Keratinocyte (primary cell): Measurements from ENCODE around the gene ARID3B. TPM values are rescaled to one million over a fixed set of nuclear protein-coding genes. Genes with fewer than 3 reads are reported as not detected.

Source experiments
- DNase-seq: peaks from one replicate; pipeline ENCODE4 v3.0.0-alpha.2; 2011; ENCODE audit warnings: low read depth, missing footprints, low spot score
- FAIRE-seq: peaks from 2 replicates; lab custom pipeline; 2011; peaks lifted over from hg19 to GRCh38; lab: Jason Lieb, UNC
- H2AFZ ChIP-seq: 2 replicates; pipeline ENCODE4 v1.6.0; 2012; ENCODE audit warnings: low read length, control low read depth, inconsistent platforms; ENCODE audit not compliant: control insufficient read depth
- H3K27ac ChIP-seq: 2 replicates; pipeline ENCODE4 v1.5.1; 2011; ENCODE audit warnings: low read length; ENCODE audit not compliant: control insufficient read depth, insufficient read depth
- H3K27me3 ChIP-seq: 3 replicates; pipeline ENCODE4 v1.6.0; 2011; ENCODE audit warnings: low read length; ENCODE audit not compliant: control insufficient read depth, insufficient read depth; ENCODE audit errors: extremely low read depth
- H3K36me3 ChIP-seq, 2 experiments: 2 replicates in 1 of 2; 3 replicates in 1 of 2; pipeline ENCODE4 v1.5.1; 2011; ENCODE audit warnings: low read length in 2 of 2, mild to moderate bottlenecking in 1 of 2; ENCODE audit not compliant: control insufficient read depth in 2 of 2, insufficient read depth in 2 of 2; ENCODE audit errors: extremely low read depth in 1 of 2
- H3K4me1 ChIP-seq: 3 replicates; pipeline ENCODE4 v1.5.1; 2011; ENCODE audit warnings: low read length; ENCODE audit not compliant: control insufficient read depth, insufficient read depth; ENCODE audit errors: extremely low read depth
- H3K4me2 ChIP-seq: 3 replicates; pipeline ENCODE4 v1.6.0; 2011; ENCODE audit warnings: low read depth, low read length; ENCODE audit not compliant: control insufficient read depth, insufficient read depth; ENCODE audit errors: extremely low read depth
- H3K4me3 ChIP-seq, 3 experiments: fragments of 200-600 bp in 1 of 3; sonication (generic) in 1 of 3; 2 replicates in 2 of 3; 3 replicates in 1 of 3; pipeline ENCODE4 v1.5.1; 2011 to 2016; ENCODE audit warnings: low read length in 3 of 3, mild to moderate bottlenecking in 3 of 3, control low read depth in 2 of 3, inconsistent platforms in 1 of 3, low read depth in 1 of 3, mixed read lengths in 1 of 3, mixed run types in 1 of 3, moderate library complexity in 1 of 3; ENCODE audit not compliant: control insufficient read depth in 2 of 3, insufficient read depth in 2 of 3; ENCODE audit errors: extremely low read depth in 1 of 3
- H3K79me2 ChIP-seq: 2 replicates; pipeline ENCODE4 v1.6.0; 2012; ENCODE audit warnings: low read length; ENCODE audit not compliant: control insufficient read depth, insufficient read depth
- H3K9ac ChIP-seq: 3 replicates; pipeline ENCODE4 v1.6.0; 2011; ENCODE audit warnings: low read length; ENCODE audit not compliant: control insufficient read depth, insufficient read depth; ENCODE audit errors: extremely low read depth
- H3K9me1 ChIP-seq: 3 replicates; pipeline ENCODE4 v1.6.0; 2011; ENCODE audit warnings: low read length; ENCODE audit not compliant: control insufficient read depth, insufficient read depth; ENCODE audit errors: extremely low read depth
- H3K9me3 ChIP-seq: 2 replicates; pipeline ENCODE4 v1.5.1; 2012; ENCODE audit warnings: low read depth, low read length; ENCODE audit not compliant: control insufficient read depth
- H4K20me1 ChIP-seq: 3 replicates; pipeline ENCODE4 v1.6.0; 2011; ENCODE audit warnings: low read length; ENCODE audit not compliant: control insufficient read depth, insufficient read depth; ENCODE audit errors: extremely low read depth
- CTCF ChIP-seq, 3 experiments: IDR thresholded peaks in 1 of 3; conservative IDR thresholded peaks in 1 of 3; optimal IDR thresholded peaks in 1 of 3; 2 replicates in 2 of 3; 3 replicates in 1 of 3; pipeline versions ENCODE3 to v1.5.1; 2011; ENCODE audit warnings: low read length in 3 of 3, mild to moderate bottlenecking in 3 of 3, moderate library complexity in 2 of 3, control low read depth in 1 of 3, inconsistent platforms in 1 of 3; ENCODE audit not compliant: insufficient read depth in 2 of 3; ENCODE audit errors: extremely low read depth in 1 of 3
- EZH2 ChIP-seq: IDR thresholded peaks from one replicate; pipeline ENCODE4 v1.6.1; 2012; ENCODE audit warnings: inconsistent platforms, mild to moderate bottlenecking, low read length, moderate library complexity
- dilution Hi-C: fragments of 300-500 bp; cut with MboI; formaldehyde crosslinking; loops from one replicate; pipeline ENCODE4 v1.7.0; 2020; ENCODE audit warnings: low sequenced_read_pairs; ENCODE audit not compliant: extremely low pct_ligation_motif_present
- polyA plus RNA-seq, 5 experiments: library from polyadenylated mRNA; depleted of rRNA in 3 of 5; stranded (reverse) in 3 of 5; stranded (forward) in 1 of 5; unstranded in 1 of 5; fragments of >200 nt; gene quantifications; 1 replicate in 1 of 5; 2 replicates in 3 of 5; 3 replicates in 1 of 5; pipeline versions ENCODE4 v1.2.1 to v1.2.3, GENCODE V29; 2011 to 2012; ENCODE audit warnings: missing spikeins in 2 of 5, low read depth in 1 of 5, low replicate concordance in 1 of 5

ARID3B gene
- polyA plus RNA-seq, 1 donor (not counting 4 experiments of a cell fraction or from before 2014, with no cell fraction given), result 3.6 TPM

GRCh38 chr15:74564182-74564581 lies 23.2 kb downstream of the ARID3B start:
- Histone ChIP-seq H4K20me1 (no peaks in the 10 kb centered on the region), H3K4me1 (no peaks in the 10 kb centered on the region), H3K79me2 (peaks cover 12% of the 10 kb centered on the region), H3K27ac (no peak overlapping the region), H3K27me3 (no peaks in the 10 kb centered on the region), H3K9me3 (no peaks in the 10 kb centered on the region), H2AFZ (no peak overlapping the region), H3K9me1 (no peaks in the 10 kb centered on the region), H3K4me3 (no peak overlapping the region), H3K4me2 (no peak overlapping the region), H3K9ac (no peak overlapping the region), H3K36me3 (peaks cover 2 to 10% of the 10 kb centered on the region in 2 experiments)
- no peak for TF ChIP-seq CTCF (optimal IDR thresholded peaks at IDR 0.05 in 1 of 3, IDR thresholded peaks at IDR 0.05 in 1 of 3, conservative IDR thresholded peaks at IDR 0.05 in 1 of 3; ENCODE audit: extremely low read depth in 1 of 3, insufficient read depth in 2 of 3, low read length in 3 of 3)
- TF ChIP-seq EZH2, result no peak
- dilution Hi-C loops, result no loop called here
- FAIRE-seq (no peak), DNase-seq (no peak)

- dilution Hi-C loops, result no loop called here
Measured at GRCh38 chr15:74565381-74566085, 24.5 kb downstream of the ARID3B start.

More at GRCh38 chr15:74565381-74566085, 24.5 kb downstream of the ARID3B start:
- FAIRE-seq (no peak), DNase-seq (no peak)
- Histone ChIP-seq H3K9me3 (no peaks in the 10 kb centered on the region), H3K79me2 (peaks cover 11% of the 10 kb centered on the region), H3K27ac (no peak overlapping the region), H3K4me1 (no peaks in the 10 kb centered on the region), H4K20me1 (no peaks in the 10 kb centered on the region), H3K36me3 (peaks cover 5 to 10% of the 10 kb centered on the region in 2 experiments), H3K9me1 (no peaks in the 10 kb centered on the region), H3K4me3 (no peak overlapping the region), H3K4me2 (no peak overlapping the region), H2AFZ (no peak overlapping the region), H3K9ac (no peak overlapping the region), H3K27me3 (no peaks in the 10 kb centered on the region)
- TF ChIP-seq EZH2 (no peak), CTCF (optimal IDR thresholded peaks at IDR 0.05 in 1 of 3, IDR thresholded peaks at IDR 0.05 in 1 of 3, conservative IDR thresholded peaks at IDR 0.05 in 1 of 3; ENCODE audit: extremely low read depth in 1 of 3, insufficient read depth in 2 of 3, low read length in 3 of 3) (no peak)
